ENCODE data around the gene BLTP3A.
"Not testable (repeated sequence)": the region's sequence is repeated elsewhere in the genome, so short reads cannot be mapped to it uniquely, and the experiment has no call there.

BLTP3A gene

DNA sequence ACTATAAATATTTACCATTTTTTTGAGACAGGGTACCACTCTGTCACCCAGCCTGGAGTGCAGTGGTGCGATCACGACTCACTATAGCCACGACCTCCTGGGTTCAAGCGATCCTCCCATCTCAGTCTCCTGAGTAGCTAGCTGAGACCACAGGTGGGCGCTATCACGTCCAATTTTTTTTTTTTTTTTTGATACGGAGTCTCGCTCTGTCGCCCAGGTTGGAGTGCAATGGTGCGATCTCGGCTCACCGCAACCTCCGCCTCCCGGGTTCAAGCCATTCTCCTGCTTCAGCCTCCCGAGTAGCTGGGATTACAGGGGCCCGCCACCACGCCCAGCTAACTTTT, 35.4 kb upstream of the BLTP3A start:
- peaks cover 2 to 14% of the 10 kb centered on the region in 2 experiments for H3K36me3 ChIP-seq (ENCODE audit: control insufficient read depth in 1 of 2, insufficient read depth in 2 of 2, low read depth in 1 of 2, low read length in 2 of 2)
- H3K18ac ChIP-seq (ENCODE audit: low read depth in 1 of 2, low read length in 2 of 2): peak overlapping the region in 1 of 2 experiments; percentile 12
- not testable (repeated sequence) for H3K27ac ChIP-seq (ENCODE audit: low read length, poor library complexity, severe bottlenecking); H3K9me3 ChIP-seq (ENCODE audit: control insufficient read depth, low read length); H3K79me1 ChIP-seq (replicated peaks; ENCODE audit: low read length, poor library complexity, severe bottlenecking); H3K27me3 ChIP-seq (ENCODE audit: control insufficient read depth in 1 of 2, insufficient read depth in 1 of 2, low read length in 2 of 2); H3K23ac ChIP-seq (ENCODE audit: low read length in 2 of 2); H2AFZ ChIP-seq (ENCODE audit: low read depth, low read length); H2BK15ac ChIP-seq (ENCODE audit: low read depth, poor library complexity, severe bottlenecking); H4K91ac ChIP-seq (ENCODE audit: low read length); H2AK5ac ChIP-seq (ENCODE audit: low read length, severe bottlenecking); H2BK12ac ChIP-seq (ENCODE audit: low read length in 2 of 2); H3K14ac ChIP-seq (ENCODE audit: low read length in 2 of 2); H3K4me1 ChIP-seq (ENCODE audit: control insufficient read depth, insufficient read depth, low read depth, low read length); H2BK5ac ChIP-seq (ENCODE audit: low read depth, low read length, poor library complexity, severe bottlenecking); H2BK120ac ChIP-seq (ENCODE audit: low read depth, low read length); H3K4ac ChIP-seq (ENCODE audit: low read depth in 1 of 2, low read length in 2 of 2)
- WGBS: 50% methylated on average over 17 of the region's 17 CpGs
- peak; percentile 36 for DNase-seq
- peak overlapping the region; percentile 71 for H4K8ac ChIP-seq (ENCODE audit: low read length)
- H3K4me2 ChIP-seq (ENCODE audit: low read length, poor library complexity, severe bottlenecking): peak overlapping the region; percentile 88
- peak overlapping the region; percentile 51 to 97 for H3K4me3 ChIP-seq (ENCODE audit: insufficient read depth in 1 of 2, low read depth in 1 of 2, low read length in 2 of 2)
- peak overlapping the region; percentile 94 for H3K9ac ChIP-seq (ENCODE audit: low read length)

DNA sequence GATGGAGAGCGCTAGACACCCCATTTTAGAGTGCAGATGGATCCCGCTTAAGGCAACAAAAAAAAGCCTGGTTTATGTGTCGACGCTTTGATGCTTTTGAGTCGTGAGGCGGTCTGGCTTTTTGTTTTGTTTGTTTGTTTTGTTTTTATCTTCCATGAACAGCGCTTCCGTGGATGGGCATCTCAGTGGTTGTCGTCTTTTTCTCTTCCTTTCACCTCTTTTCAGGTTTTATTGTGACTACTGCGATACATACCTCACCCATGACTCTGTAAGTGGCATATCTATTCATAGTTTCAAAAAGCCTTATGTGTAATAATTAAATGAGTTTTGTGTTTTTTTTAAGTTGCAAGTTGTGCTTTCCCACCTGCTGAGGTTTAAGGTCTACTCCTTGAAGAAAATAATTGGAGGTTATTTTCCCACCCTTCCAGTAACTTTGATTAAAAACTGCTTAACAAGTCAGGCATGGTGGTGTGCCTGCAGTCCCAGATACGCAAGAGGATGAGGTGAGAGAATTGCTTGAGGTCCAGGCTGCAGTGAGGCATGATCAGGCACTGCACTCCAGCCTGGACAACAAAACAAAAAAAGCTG, 34.1 kb upstream of the BLTP3A start:
- WGBS: 9% methylated on average over 10 of the region's 11 CpGs
- H3K4me3 ChIP-seq (ENCODE audit: insufficient read depth in 1 of 2, low read depth in 1 of 2, low read length in 2 of 2): peak overlapping the region; percentile 89 to 97

DNA sequence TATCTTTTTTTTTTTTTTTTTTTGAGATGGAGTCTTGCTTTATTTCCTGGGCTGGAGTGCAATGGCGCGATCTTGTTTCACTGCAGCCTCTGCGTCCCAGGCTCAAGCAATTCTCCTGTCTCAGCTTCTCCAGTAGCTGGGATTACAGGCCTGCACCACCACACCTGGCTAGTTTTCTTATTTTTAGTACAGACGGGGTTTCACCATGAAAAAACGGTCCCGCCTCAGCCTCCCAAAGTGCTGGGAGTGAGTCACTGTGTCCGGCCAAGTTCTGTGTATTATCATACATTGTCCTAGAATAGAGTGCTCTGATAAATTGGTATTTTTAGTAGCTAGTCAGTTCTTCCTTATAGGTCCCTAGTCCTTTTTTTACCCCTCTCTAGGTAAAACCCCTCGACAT, 31.8 kb upstream of the BLTP3A start:
- no peak overlapping the region for H3K23ac ChIP-seq (ENCODE audit: low read length in 2 of 2)
- no peak overlapping the region for H4K91ac ChIP-seq (ENCODE audit: low read length)
- H3K9me3 ChIP-seq (ENCODE audit: control insufficient read depth, low read length): no peaks in the 10 kb centered on the region
- no peak overlapping the region for H3K4me3 ChIP-seq (ENCODE audit: insufficient read depth in 1 of 2, low read depth in 1 of 2, low read length in 2 of 2)
- no peak for DNase-seq
- H3K14ac ChIP-seq (ENCODE audit: low read length in 2 of 2): no peak overlapping the region
- WGBS: 94% methylated on average over 3 of the region's 8 CpGs
- H4K8ac ChIP-seq (ENCODE audit: low read length): no peak overlapping the region
- H3K9ac ChIP-seq (ENCODE audit: low read length): no peak overlapping the region
- no peaks in the 10 kb centered on the region for H3K27me3 ChIP-seq (ENCODE audit: control insufficient read depth in 1 of 2, insufficient read depth in 1 of 2, low read length in 2 of 2)
- no peak overlapping the region for H3K4ac ChIP-seq (ENCODE audit: low read depth in 1 of 2, low read length in 2 of 2)
- no peak overlapping the region for H3K27ac ChIP-seq (ENCODE audit: low read length, poor library complexity, severe bottlenecking)
- no peak overlapping the region for H3K4me2 ChIP-seq (ENCODE audit: low read length, poor library complexity, severe bottlenecking)
- H3K4me1 ChIP-seq (ENCODE audit: control insufficient read depth, insufficient read depth, low read depth, low read length): peaks cover 4% of the 10 kb centered on the region
- H2AFZ ChIP-seq (ENCODE audit: low read depth, low read length): no peak overlapping the region
- no peak overlapping the region for H2BK120ac ChIP-seq (ENCODE audit: low read depth, low read length)
- H2BK15ac ChIP-seq (ENCODE audit: low read depth, poor library complexity, severe bottlenecking): no peak overlapping the region
- H3K18ac ChIP-seq (ENCODE audit: low read depth in 1 of 2, low read length in 2 of 2): no peak overlapping the region
- H2BK5ac ChIP-seq (ENCODE audit: low read depth, low read length, poor library complexity, severe bottlenecking): no peak overlapping the region
- H2BK12ac ChIP-seq (ENCODE audit: low read length in 2 of 2): no peak overlapping the region
- H3K36me3 ChIP-seq (ENCODE audit: control insufficient read depth in 1 of 2, insufficient read depth in 2 of 2, low read depth in 1 of 2, low read length in 2 of 2): peaks cover 19 to 38% of the 10 kb centered on the region in 2 experiments
- no peak overlapping the region for H2AK5ac ChIP-seq (ENCODE audit: low read length, severe bottlenecking)
- peaks cover 4% of the 10 kb centered on the region for H3K79me1 ChIP-seq (replicated peaks; ENCODE audit: low read length, poor library complexity, severe bottlenecking)

More for the DNA sequence above, 34.1 kb upstream of the BLTP3A start:
- Histone ChIP-seq H3K18ac (ENCODE audit: low read depth in 1 of 2, low read length in 2 of 2) (peak overlapping the region; percentile 84 to 91), H3K23ac (ENCODE audit: low read length in 2 of 2) (no peak overlapping the region), H2BK15ac (ENCODE audit: low read depth, poor library complexity, severe bottlenecking) (peak overlapping the region; percentile 93), H3K9me3 (ENCODE audit: control insufficient read depth, low read length) (no peaks in the 10 kb centered on the region), H2AK5ac (ENCODE audit: low read length, severe bottlenecking) (peak overlapping the region; percentile 13), H3K9ac (ENCODE audit: low read length) (peak overlapping the region; percentile 94), H2BK12ac (ENCODE audit: low read length in 2 of 2) (no peak overlapping the region), H3K27me3 (ENCODE audit: control insufficient read depth in 1 of 2, insufficient read depth in 1 of 2, low read length in 2 of 2) (no peaks in the 10 kb centered on the region), H2AFZ (ENCODE audit: low read depth, low read length) (peak overlapping the region; percentile 98), H3K79me1 (replicated peaks; ENCODE audit: low read length, poor library complexity, severe bottlenecking) (peaks cover 1% of the 10 kb centered on the region), H4K8ac (ENCODE audit: low read length) (peak overlapping the region; percentile 99), H3K36me3 (ENCODE audit: control insufficient read depth in 1 of 2, insufficient read depth in 2 of 2, low read depth in 1 of 2, low read length in 2 of 2) (peaks cover 5 to 27% of the 10 kb centered on the region in 2 experiments), H3K4me2 (ENCODE audit: low read length, poor library complexity, severe bottlenecking) (peak overlapping the region; percentile 99), H3K4ac (ENCODE audit: low read depth in 1 of 2, low read length in 2 of 2) (peak overlapping the region in 1 of 2 experiments; percentile 61), H3K27ac (ENCODE audit: low read length, poor library complexity, severe bottlenecking) (peak overlapping the region; percentile 68), H3K4me1 (ENCODE audit: control insufficient read depth, insufficient read depth, low read depth, low read length) (peaks cover 4% of the 10 kb centered on the region), H3K14ac (ENCODE audit: low read length in 2 of 2) (peak overlapping the region in 1 of 2 experiments; percentile 62), H4K91ac (ENCODE audit: low read length) (peak overlapping the region; percentile 74), H2BK5ac (ENCODE audit: low read depth, low read length, poor library complexity, severe bottlenecking) (no peak overlapping the region), H2BK120ac (ENCODE audit: low read depth, low read length) (no peak overlapping the region)
- DNase-seq: no peak

DNA sequence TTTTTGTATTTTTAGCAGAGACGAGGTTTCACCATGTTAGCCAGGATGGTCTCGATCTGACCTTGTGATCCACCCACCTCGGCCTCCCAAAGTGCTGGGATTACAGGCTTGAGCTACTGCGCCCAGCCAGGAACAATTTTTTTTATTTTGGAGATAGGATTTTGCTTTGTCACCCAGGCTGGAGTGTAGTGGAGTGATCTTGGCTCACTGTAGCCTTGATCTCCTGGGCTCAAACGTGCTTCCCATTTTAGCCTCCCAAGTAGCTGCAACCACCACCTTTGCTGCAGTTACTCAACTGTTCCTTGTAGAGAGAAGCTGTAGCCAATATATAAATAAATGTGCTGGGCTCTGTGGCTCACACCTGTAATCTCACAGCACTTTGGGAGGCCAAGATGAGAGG, 30.2 kb upstream of the BLTP3A start:
- not testable (repeated sequence) for H2BK12ac ChIP-seq (ENCODE audit: low read length in 2 of 2); H2AFZ ChIP-seq (ENCODE audit: low read depth, low read length); H2AK5ac ChIP-seq (ENCODE audit: low read length, severe bottlenecking)

More for the DNA sequence above, 30.2 kb upstream of the BLTP3A start:
- not testable (repeated sequence) for H4K8ac ChIP-seq (ENCODE audit: low read length); H2BK120ac ChIP-seq (ENCODE audit: low read depth, low read length); H2BK5ac ChIP-seq (ENCODE audit: low read depth, low read length, poor library complexity, severe bottlenecking); H2BK15ac ChIP-seq (ENCODE audit: low read depth, poor library complexity, severe bottlenecking); H3K4me2 ChIP-seq (ENCODE audit: low read length, poor library complexity, severe bottlenecking); H3K27ac ChIP-seq (ENCODE audit: low read length, poor library complexity, severe bottlenecking); H3K9me3 ChIP-seq (ENCODE audit: control insufficient read depth, low read length); H3K9ac ChIP-seq (ENCODE audit: low read length); H3K18ac ChIP-seq (ENCODE audit: low read depth in 1 of 2, low read length in 2 of 2); H3K14ac ChIP-seq (ENCODE audit: low read length in 2 of 2); H3K4me1 ChIP-seq (ENCODE audit: control insufficient read depth, insufficient read depth, low read depth, low read length); H3K4ac ChIP-seq (ENCODE audit: low read depth in 1 of 2, low read length in 2 of 2); H4K91ac ChIP-seq (ENCODE audit: low read length); H3K23ac ChIP-seq (ENCODE audit: low read length in 2 of 2); H3K27me3 ChIP-seq (ENCODE audit: control insufficient read depth in 1 of 2, insufficient read depth in 1 of 2, low read length in 2 of 2); H3K4me3 ChIP-seq (ENCODE audit: insufficient read depth in 1 of 2, low read depth in 1 of 2, low read length in 2 of 2); DNase-seq
- Histone ChIP-seq H3K36me3 (ENCODE audit: control insufficient read depth in 1 of 2, insufficient read depth in 2 of 2, low read depth in 1 of 2, low read length in 2 of 2) (peaks cover 29 to 52% of the 10 kb centered on the region in 2 experiments), H3K79me1 (replicated peaks; ENCODE audit: low read length, poor library complexity, severe bottlenecking) (peaks cover 11% of the 10 kb centered on the region)
- 98% methylated on average over 4 of the region's 5 CpGs for WGBS
